ENCODE results near the gene ERLEC1. TPM values are rescaled to one million over a fixed set of nuclear protein-coding genes. Genes with fewer than 3 reads are reported as not detected.

Gene ERLEC1
- total RNA-seq, 1 donor, result 95.2 TPM

DNA sequence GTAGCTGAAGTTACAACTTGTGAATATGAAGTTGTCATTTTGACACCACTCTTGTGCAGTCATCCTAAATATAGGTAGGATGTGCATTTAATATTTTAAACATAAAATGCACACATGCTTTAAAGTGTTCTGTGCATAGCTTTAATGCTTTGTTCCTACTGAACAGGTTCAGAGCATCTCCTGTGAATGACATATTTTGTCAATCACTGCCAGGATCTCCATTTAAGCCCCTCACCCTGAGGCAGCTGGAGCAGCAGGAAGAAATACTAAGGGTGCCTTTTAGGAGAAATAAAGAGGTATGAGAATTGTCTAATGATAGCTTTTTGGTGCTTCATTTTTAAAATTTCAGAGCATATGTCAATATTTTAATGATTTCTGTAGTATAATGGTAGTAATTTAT, 14.7 kb downstream of the ERLEC1 start:
- H3K27ac ChIP-seq (ENCODE audit: low read depth, low read length), result no peak overlapping the region
- TF ChIP-seq, protein P1, sequence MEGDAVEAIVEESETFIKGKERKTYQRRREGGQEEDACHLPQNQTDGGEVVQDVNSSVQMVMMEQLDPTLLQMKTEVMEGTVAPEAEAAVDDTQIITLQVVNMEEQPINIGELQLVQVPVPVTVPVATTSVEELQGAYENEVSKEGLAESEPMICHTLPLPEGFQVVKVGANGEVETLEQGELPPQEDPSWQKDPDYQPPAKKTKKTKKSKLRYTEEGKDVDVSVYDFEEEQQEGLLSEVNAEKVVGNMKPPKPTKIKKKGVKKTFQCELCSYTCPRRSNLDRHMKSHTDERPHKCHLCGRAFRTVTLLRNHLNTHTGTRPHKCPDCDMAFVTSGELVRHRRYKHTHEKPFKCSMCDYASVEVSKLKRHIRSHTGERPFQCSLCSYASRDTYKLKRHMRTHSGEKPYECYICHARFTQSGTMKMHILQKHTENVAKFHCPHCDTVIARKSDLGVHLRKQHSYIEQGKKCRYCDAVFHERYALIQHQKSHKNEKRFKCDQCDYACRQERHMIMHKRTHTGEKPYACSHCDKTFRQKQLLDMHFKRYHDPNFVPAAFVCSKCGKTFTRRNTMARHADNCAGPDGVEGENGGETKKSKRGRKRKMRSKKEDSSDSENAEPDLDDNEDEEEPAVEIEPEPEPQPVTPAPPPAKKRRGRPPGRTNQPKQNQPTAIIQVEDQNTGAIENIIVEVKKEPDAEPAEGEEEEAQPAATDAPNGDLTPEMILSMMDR (IDR thresholded peaks at IDR 0.05; ENCODE audit: extremely low read depth, low read depth, low read length), result no peak
- H4K20me1 ChIP-seq (ENCODE audit: insufficient read depth, low read length), result no peaks in the 10 kb centered on the region
- H2AFZ ChIP-seq (ENCODE audit: low read length), result no peak overlapping the region
- H3K27me3 ChIP-seq (ENCODE audit: insufficient read depth, low read length), result no peaks in the 10 kb centered on the region
- DNase-seq (ENCODE audit: insufficient read length, low spot score, missing footprints), result no peak
- H3K4me1 ChIP-seq (ENCODE audit: insufficient read depth, low read length), result no peaks in the 10 kb centered on the region
- no peaks in the 10 kb centered on the region for H3K9me3 ChIP-seq (ENCODE audit: low read depth, low read length)
- no peak overlapping the region for H3K4me2 ChIP-seq (ENCODE audit: insufficient read depth, low read length)
- H3K36me3 ChIP-seq (ENCODE audit: insufficient read depth, low read length), result peaks cover 53% of the 10 kb centered on the region
- H3K79me2 ChIP-seq (ENCODE audit: insufficient read depth, low read length), result no peaks in the 10 kb centered on the region
- no peak overlapping the region for H3K4me3 ChIP-seq (ENCODE audit: insufficient read depth, low read length)

DNA sequence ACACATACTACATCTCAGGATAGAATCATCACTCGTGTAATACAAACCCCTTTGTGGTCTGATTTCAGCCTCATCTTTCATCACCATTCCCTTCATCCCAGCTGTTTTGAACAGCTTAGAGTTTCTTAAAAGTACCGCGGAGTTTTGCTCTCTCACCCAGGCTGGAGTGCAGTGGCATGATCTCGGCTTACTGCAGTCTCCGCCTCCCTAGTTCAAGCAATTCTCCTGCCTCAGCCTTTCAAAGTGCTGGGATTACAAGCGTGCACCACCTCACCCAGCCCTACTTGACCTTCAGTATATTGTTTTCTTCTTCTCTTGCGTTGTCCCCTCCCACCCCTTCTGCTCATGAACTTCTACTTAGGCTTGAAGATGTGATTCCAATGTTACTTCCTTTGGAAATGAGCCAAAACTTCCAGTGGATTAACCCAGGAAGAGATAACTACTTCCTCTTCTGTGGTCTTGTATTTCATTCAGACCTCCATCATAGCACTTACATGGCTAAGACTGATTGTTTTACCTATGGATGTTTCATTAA, 15.8 kb downstream of the ERLEC1 start:
- Histone ChIP-seq H3K9me3 (ENCODE audit: low read depth, low read length) (no peaks in the 10 kb centered on the region), H3K4me2 (ENCODE audit: insufficient read depth, low read length) (no peak overlapping the region), H3K27ac (ENCODE audit: low read depth, low read length) (no peak overlapping the region), H2AFZ (ENCODE audit: low read length) (no peak overlapping the region), H3K4me3 (ENCODE audit: insufficient read depth, low read length) (no peak overlapping the region), H3K4me1 (ENCODE audit: insufficient read depth, low read length) (no peaks in the 10 kb centered on the region), H3K27me3 (ENCODE audit: insufficient read depth, low read length) (no peaks in the 10 kb centered on the region), H3K36me3 (ENCODE audit: insufficient read depth, low read length) (peaks cover 54% of the 10 kb centered on the region), H3K79me2 (ENCODE audit: insufficient read depth, low read length) (no peaks in the 10 kb centered on the region), H4K20me1 (ENCODE audit: insufficient read depth, low read length) (no peaks in the 10 kb centered on the region)
- TF ChIP-seq, protein P1 (IDR thresholded peaks at IDR 0.05; ENCODE audit: extremely low read depth, low read depth, low read length), result no peak
- no peak for DNase-seq (ENCODE audit: insufficient read length, low spot score, missing footprints)

DNA sequence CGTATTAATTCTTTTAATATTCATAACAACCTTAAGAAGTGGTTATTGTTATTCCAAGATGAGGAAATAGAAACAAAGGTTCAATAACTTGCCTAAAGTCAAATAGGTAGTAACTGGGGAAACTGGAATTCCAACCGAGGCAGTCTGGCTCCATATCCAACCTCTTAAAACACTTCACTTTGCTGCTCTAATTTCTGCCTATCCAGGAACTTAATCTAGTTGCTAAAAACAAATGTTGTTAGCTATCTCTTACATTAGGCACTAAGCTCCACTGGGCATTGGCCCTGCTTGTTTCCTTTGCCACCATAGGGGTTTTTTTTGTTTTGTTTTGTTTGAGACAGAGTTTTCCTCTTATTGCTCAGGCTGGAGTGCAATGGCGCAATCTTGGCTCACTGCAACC, 24.8 kb downstream of the ERLEC1 start:
- no peaks in the 10 kb centered on the region for H3K4me1 ChIP-seq (ENCODE audit: insufficient read depth, low read length)
- no peak overlapping the region for H3K4me2 ChIP-seq (ENCODE audit: insufficient read depth, low read length)
- no peaks in the 10 kb centered on the region for H3K27me3 ChIP-seq (ENCODE audit: insufficient read depth, low read length)
- no peak overlapping the region for H2AFZ ChIP-seq (ENCODE audit: low read length)
- TF ChIP-seq, protein P1 (IDR thresholded peaks at IDR 0.05; ENCODE audit: extremely low read depth, low read depth, low read length), result no peak
- H4K20me1 ChIP-seq (ENCODE audit: insufficient read depth, low read length), result no peaks in the 10 kb centered on the region
- no peak overlapping the region for H3K4me3 ChIP-seq (ENCODE audit: insufficient read depth, low read length)
- DNase-seq (ENCODE audit: insufficient read length, low spot score, missing footprints), result no peak
- H3K27ac ChIP-seq (ENCODE audit: low read depth, low read length), result no peak overlapping the region
- peaks cover 72% of the 10 kb centered on the region for H3K36me3 ChIP-seq (ENCODE audit: insufficient read depth, low read length)
- H3K79me2 ChIP-seq (ENCODE audit: insufficient read depth, low read length), result no peaks in the 10 kb centered on the region
- H3K9me3 ChIP-seq (ENCODE audit: low read depth, low read length), result no peaks in the 10 kb centered on the region

DNA sequence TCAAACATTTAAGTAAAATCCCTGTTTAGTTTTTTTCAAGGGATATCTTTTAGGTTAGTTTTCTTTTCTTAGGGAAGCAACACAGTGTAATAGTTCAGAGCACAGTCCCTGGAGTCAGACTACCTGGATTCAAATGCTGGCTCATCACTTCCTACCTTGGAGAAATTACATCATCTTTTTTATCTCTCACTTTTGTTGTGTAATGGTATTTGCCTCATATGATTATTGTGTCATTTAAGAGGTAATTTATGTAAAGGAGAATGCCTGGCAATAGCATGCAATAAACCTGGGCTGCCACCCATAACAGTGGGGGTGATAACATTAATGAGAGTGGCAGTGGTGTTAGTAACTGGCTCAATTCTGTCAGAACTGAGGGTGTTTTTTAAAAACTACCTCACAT, 26.3 kb downstream of the ERLEC1 start:
- Histone ChIP-seq H3K27ac (ENCODE audit: low read depth, low read length) (no peak overlapping the region), H3K79me2 (ENCODE audit: insufficient read depth, low read length) (no peaks in the 10 kb centered on the region), H4K20me1 (ENCODE audit: insufficient read depth, low read length) (no peaks in the 10 kb centered on the region), H3K4me1 (ENCODE audit: insufficient read depth, low read length) (no peaks in the 10 kb centered on the region), H2AFZ (ENCODE audit: low read length) (no peak overlapping the region), H3K4me2 (ENCODE audit: insufficient read depth, low read length) (no peak overlapping the region), H3K36me3 (ENCODE audit: insufficient read depth, low read length) (peaks cover 71% of the 10 kb centered on the region), H3K27me3 (ENCODE audit: insufficient read depth, low read length) (no peaks in the 10 kb centered on the region), H3K9me3 (ENCODE audit: low read depth, low read length) (no peaks in the 10 kb centered on the region), H3K4me3 (ENCODE audit: insufficient read depth, low read length) (no peak overlapping the region)
- no peak for DNase-seq (ENCODE audit: insufficient read length, low spot score, missing footprints)
- TF ChIP-seq, protein P1 (IDR thresholded peaks at IDR 0.05; ENCODE audit: extremely low read depth, low read depth, low read length), result no peak

Measured in osteoblast (primary cell).